Measurements from ENCODE around the gene IFNL4.

- TF ChIP-seq CTCF (IDR thresholded peaks at IDR 0.05) (no peak), POLR2A (IDR thresholded peaks at IDR 0.05) (no peak)
Measured at GRCh38 chr19:39237200-39238184, 11.2 kb downstream of the IFNL4 start.

All from stomach (tissue), 4 donors.